ENCODE data around the gene SBNO1. TPM values are rescaled to one million over a fixed set of nuclear protein-coding genes. Genes with fewer than 3 reads are reported as not detected.
A peak's percentile ranks its signal among the peaks of the same experiment; 100 is the strongest.

SBNO1 gene
- total and polyA plus RNA-seq, 8 donors: 26.5 to 32.1 (median 28.8) TPM

DNA sequence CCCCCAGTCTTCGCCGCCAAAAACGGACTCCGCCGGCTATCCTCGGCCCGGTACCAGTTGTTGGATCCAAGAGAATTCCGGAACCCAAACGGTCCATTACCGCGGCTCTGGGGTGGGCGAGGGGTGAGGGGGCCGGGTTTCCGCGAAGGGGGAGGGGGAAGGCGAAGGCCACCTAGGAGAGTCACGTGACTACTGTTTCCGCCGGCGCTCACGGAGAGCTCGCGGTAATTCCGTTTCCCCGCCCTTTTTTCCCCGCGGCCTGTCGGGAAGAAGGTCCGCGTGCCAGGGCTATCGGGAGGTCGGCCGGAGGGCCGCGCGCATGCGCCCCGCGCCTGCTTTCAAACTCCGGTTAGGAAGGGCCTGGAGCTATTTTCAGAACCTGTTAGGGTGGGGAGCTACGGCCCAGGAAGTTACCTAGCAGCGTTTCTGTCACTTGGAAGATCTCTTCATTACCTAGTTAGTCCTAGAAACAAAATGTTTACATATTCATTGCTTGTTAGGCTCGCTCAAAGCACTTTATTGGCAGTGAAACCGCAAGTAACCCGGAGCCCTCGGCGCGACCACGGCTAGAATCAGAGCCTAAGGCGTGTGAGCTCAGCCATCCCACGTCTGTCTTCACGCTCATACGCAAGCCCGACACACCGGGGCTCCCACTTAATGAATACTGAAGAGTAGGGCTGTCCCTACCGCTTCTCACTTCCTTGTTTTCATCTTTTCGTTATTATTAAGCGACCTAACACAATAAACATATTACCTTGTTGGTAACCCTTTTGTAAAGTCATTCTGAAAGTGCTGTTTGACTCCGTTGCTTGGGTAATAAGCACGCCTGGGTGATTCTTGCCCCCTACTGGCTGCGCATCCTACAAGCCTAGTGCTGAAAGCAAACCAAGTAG lies 624 bp upstream of the SBNO1 start:
- TF ChIP-seq, protein P1, sequence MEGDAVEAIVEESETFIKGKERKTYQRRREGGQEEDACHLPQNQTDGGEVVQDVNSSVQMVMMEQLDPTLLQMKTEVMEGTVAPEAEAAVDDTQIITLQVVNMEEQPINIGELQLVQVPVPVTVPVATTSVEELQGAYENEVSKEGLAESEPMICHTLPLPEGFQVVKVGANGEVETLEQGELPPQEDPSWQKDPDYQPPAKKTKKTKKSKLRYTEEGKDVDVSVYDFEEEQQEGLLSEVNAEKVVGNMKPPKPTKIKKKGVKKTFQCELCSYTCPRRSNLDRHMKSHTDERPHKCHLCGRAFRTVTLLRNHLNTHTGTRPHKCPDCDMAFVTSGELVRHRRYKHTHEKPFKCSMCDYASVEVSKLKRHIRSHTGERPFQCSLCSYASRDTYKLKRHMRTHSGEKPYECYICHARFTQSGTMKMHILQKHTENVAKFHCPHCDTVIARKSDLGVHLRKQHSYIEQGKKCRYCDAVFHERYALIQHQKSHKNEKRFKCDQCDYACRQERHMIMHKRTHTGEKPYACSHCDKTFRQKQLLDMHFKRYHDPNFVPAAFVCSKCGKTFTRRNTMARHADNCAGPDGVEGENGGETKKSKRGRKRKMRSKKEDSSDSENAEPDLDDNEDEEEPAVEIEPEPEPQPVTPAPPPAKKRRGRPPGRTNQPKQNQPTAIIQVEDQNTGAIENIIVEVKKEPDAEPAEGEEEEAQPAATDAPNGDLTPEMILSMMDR (IDR thresholded peaks at IDR 0.05): peak; percentile 60 to 66
- H3K4me3 ChIP-seq: peak overlapping the region; percentile 86 to 94
- DNase-seq (peak; percentile 98 to 100 (median 98)), ATAC-seq (peak; percentile 91)
- H3K27me3 ChIP-seq: no peaks in the 10 kb centered on the region
- no peaks in the 10 kb centered on the region for H3K9me3 ChIP-seq
- peak overlapping the region; percentile 93 to 96 for H3K27ac ChIP-seq
- peaks cover 14 to 40% of the 10 kb centered on the region in 2 donors for H3K4me1 ChIP-seq
- intact Hi-C loops (cut with DNase I): no loop called here
- peaks cover 0 to under 1% of the 10 kb centered on the region in 2 donors for H3K36me3 ChIP-seq

DNA sequence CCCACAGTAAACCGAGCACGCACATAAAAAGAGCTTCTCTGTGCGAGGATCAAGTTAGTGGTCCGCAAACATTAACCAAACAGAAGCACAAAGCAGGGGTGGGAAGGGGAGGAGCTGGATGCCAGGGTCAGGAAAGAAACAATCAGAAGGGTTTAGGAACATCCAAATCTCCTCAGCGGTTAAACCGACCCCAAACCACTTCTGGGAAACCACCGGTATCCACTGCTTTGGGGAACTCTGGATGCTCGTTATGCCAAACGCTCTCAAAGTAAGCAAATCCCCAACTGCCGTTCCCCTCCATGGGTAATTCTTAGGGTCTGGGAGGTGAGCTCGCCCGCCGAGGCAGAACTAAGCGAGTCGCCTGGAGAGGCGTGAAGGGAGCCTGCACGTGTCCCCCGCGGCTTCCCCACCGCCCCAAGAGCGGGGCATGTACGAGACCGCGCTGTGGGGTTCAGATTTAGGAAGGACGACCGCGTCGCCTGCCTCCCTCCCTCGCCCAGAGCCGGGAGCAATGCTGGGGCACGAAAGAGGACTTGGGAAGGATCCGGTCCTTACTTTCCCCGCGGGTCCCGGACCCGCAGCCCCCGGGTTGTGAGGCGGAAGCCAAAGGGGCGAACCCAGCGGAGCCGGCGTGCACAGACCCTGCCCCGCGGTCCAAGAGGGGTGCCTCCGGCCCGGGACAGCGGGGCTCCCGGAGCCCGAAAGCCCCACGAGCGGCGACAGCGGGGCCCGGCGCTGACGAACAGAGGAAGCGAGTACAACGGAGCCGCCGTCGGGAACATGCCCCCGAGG lies 711 bp downstream of the SBNO1 start:
- intact Hi-C loops (cut with DNase I): no loop called here
- Histone ChIP-seq H3K27me3 (no peaks in the 10 kb centered on the region), H3K4me1 (peaks cover 14 to 44% of the 10 kb centered on the region in 2 donors), H3K27ac (peak overlapping the region; percentile 93 to 96), H3K4me3 (peak overlapping the region; percentile 86 to 94), H3K9me3 (no peaks in the 10 kb centered on the region), H3K36me3 (peaks cover 0 to 4% of the 10 kb centered on the region in 2 donors)
- ATAC-seq (no peak), DNase-seq (peak in 2 of 4 donors; percentile 47 to 88)
- TF ChIP-seq, protein P1 (IDR thresholded peaks at IDR 0.05): no peak

DNA sequence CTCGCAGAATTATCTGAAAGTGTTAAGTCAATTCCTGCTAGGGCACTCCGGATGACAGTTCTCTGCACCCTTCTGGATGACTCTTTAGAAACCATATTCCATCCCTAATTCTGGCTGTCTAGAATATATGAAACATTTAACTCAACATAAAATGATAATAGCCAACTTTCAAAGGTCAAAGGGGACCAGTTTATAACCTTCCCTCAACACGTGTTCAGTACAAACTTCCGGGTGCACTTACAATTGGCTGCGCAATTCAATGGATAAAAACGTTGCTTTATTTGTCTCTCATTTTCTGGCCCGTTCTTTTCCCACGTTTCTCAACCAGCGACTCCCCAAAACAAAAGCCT lies 1.3 kb downstream of the SBNO1 start:
- Histone ChIP-seq H3K4me3 (peak overlapping the region; percentile 86 to 94), H3K27ac (peak overlapping the region; percentile 93 to 96), H3K36me3 (peaks cover 0 to 4% of the 10 kb centered on the region in 2 donors), H3K4me1 (peaks cover 14 to 44% of the 10 kb centered on the region in 2 donors), H3K27me3 (no peaks in the 10 kb centered on the region), H3K9me3 (no peaks in the 10 kb centered on the region)
- intact Hi-C loops (cut with DNase I): no loop called here
- DNase-seq (no peak), ATAC-seq (no peak)
- TF ChIP-seq, protein P1 (IDR thresholded peaks at IDR 0.05): no peak

DNA sequence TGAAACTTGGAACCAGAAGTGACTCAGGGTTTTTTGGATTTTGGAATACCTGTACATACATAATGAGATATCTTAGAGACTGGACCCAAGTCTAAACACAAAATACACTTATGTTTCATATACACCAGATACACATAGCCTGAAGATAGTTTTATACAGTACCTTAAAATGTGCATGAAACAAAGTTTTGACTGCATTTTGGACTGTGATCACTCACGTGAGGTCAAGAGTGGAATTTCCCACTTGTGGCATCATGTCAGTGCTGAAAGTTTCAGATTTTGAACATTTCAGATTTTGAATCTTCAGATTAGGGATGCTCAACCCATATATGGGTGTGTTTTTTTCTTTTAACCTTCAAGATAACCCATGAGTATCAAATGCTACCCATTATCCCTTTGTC lies 6.6 kb downstream of the SBNO1 start:
- peaks cover 7 to 60% of the 10 kb centered on the region in 2 donors for H3K4me1 ChIP-seq
- H3K27ac ChIP-seq: no peak overlapping the region
- intact Hi-C loops (cut with DNase I): no loop called here
- peaks cover 0 to 20% of the 10 kb centered on the region in 2 donors for H3K36me3 ChIP-seq
- no peak overlapping the region for H3K4me3 ChIP-seq
- DNase-seq (no peak), ATAC-seq (no peak)
- no peaks in the 10 kb centered on the region for H3K9me3 ChIP-seq
- TF ChIP-seq, protein P1 (IDR thresholded peaks at IDR 0.05): no peak
- H3K27me3 ChIP-seq: no peaks in the 10 kb centered on the region

All from left lung (tissue), 10 donors.